Dedifferentiated amniotic fluid mesenchymal stem cell (primary cell): Measurements from ENCODE around the gene ARHGAP6.

Experiments used
- DNase-seq: peaks from one replicate; pipeline ENCODE4 v3.0.0-alpha.2; 2016; ENCODE audit errors: extremely low spot score

ARHGAP6 gene, protein sequence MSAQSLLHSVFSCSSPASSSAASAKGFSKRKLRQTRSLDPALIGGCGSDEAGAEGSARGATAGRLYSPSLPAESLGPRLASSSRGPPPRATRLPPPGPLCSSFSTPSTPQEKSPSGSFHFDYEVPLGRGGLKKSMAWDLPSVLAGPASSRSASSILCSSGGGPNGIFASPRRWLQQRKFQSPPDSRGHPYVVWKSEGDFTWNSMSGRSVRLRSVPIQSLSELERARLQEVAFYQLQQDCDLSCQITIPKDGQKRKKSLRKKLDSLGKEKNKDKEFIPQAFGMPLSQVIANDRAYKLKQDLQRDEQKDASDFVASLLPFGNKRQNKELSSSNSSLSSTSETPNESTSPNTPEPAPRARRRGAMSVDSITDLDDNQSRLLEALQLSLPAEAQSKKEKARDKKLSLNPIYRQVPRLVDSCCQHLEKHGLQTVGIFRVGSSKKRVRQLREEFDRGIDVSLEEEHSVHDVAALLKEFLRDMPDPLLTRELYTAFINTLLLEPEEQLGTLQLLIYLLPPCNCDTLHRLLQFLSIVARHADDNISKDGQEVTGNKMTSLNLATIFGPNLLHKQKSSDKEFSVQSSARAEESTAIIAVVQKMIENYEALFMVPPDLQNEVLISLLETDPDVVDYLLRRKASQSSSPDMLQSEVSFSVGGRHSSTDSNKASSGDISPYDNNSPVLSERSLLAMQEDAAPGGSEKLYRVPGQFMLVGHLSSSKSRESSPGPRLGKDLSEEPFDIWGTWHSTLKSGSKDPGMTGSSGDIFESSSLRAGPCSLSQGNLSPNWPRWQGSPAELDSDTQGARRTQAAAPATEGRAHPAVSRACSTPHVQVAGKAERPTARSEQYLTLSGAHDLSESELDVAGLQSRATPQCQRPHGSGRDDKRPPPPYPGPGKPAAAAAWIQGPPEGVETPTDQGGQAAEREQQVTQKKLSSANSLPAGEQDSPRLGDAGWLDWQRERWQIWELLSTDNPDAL (N-terminal part only)

DNA sequence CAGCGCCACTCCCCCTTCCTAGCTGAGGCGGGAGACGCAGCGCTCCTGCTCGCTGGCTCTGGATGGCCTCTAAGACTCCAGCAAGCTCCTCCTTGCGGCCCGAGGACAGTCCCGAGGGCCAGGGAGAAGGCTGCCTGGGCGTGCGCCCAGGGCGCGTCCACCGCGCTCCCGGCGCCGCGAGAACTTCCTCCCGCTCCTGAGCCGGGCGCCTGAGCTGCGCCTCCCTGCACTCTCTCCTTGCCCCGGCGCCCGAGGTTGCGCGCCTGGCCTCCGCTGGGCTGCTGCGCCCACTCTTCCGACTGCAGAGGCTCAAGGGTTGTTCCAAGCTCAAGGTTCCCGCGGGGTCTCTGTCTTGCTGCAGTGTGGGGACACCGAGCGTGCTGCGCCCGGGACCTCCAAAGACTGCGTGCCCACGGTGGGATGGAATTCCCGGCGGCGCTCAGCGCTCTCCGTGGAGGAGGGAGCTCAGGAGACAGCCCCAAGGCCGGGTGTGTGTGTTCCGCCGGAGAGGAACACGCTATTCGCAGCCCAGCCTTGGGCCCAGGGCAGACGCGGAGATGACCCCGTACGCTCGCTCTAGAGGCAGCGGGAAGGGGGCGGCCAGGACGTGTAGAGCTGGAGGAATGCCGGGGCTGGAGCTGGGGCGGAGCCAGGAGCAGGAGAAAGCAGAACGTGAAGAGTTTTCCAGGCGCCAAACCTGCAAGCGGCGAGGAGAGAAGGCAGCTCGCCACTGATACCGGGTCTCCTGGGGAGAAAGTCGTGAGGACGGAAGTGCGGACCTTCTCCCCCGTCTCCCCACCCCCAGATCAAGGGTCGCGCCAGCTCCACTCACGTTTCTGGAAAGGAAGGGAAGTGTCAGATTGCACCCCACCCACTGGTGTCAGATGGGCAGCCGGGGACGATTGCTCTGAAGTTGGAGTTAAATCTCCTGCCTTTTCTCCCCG lies at the start of gene ARHGAP6:
TSS of gene ARHGAP6 (minus strand) at position 753 of the 944 bp plus-strand sequence. CDS start 1,092 bp downstream, outside the sequence.
- peak; percentile 34 for DNase-seq

DNA sequence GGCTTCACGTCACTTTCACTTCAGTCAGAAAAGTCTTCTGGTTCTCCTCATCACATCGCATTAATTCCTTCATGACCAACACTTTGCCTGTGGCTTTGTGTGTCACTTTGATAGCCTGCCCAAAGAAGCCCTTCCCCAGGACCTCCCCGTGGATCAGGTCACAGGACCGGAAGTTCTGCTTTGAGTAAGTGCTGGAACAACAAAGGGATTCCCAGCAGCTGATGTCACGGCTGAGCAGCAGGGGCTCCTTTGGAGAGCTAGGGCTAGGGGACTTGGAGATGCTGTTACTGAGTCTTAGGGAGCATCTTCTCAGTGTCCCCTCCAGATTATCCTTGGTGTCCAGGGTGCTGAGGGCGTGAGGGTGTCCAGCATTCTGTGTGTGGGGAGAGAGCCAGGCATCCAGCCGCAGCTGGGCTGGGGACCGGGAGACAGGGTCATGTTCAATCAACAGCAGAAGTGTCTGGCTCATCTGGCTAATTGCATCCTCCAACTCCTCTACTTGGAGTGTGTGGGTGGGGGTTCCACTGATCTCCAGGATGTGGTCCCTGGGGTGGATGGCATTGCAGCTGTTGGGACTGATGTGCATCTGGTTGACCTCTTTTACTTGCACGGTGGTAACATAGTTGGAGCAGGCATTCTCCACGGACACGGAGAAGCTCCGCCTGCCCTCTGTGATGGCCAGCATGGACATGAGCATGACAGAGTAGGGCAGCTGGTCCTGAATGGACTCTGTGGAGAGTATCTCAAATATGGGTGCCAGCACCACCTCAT lies 39.2 kb upstream of the ARHGAP6 start:
- DNase-seq = no peak

DNA sequence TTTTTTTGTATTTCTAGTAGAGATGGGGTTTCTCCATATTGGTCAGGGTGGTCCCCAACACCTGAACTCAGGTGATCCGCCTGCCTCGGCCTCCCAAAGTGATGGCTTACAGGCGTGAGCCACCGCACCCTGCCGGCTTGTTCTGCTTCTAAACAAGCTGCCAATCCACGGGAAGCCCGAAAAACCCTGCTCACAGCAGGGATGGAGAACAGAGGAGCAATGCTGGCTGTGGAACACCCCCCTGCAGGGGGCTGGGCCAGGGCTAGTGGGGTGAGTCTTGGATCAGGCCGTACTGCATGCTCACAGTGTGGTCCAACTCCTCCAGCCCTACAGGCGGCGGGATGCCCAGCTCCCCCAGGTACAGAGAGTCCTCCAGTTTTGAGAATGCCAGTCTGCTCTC lies 38.1 kb upstream of the ARHGAP6 start:
- no peak for DNase-seq

DNA sequence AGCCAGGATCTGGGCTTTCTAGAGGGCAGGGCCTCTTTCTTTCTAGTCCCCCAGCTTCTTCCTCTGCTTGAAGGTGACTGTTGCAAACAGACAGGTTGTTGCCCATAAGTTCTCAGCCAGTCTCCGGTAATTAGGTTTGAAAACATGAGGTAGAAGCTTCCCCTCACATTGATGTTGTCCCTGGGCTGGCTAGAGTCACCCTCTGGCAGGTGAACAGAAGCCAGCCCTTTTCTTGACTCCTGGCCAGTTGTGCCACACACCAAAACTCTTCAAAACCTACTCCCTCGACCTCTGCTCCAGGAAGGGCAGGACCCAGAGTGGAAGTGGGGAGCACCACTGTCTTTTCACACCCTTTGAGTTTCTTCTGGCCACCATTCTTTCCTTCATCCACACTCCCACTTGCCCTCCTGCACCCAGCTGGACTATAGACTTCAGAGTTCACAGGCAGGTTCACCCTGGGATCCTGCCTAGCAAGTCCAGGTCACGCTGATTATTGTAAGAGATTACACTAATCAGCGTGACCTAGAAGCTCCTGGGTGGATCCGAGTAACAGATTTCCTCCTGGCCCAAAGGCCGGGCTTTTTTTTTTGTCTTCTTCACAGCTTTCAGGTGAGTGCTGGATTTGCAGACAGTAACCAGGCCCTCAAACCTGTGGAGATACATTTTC lies 37.4 kb upstream of the ARHGAP6 start:
- no peak for DNase-seq

DNA sequence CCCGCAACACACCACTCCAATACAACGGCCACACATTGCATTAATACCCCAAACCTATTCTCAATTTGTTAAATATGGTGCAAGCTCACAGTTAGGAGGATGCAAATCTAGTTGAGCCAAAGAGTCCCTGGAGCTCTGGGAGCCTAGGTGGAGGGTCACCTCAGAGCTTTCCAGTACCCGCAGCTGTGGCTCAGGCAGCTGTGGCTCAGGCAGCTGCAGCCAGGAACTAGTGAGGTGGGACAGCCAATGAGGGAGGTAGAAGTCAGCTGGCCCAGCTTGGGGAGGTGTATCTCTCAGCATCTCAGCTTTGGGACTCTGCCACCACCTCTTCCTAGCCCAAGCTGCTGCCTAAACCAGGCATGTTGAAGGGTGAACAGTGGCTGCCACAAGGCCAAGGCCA lies 36.7 kb upstream of the ARHGAP6 start:
- no peak for DNase-seq

DNA sequence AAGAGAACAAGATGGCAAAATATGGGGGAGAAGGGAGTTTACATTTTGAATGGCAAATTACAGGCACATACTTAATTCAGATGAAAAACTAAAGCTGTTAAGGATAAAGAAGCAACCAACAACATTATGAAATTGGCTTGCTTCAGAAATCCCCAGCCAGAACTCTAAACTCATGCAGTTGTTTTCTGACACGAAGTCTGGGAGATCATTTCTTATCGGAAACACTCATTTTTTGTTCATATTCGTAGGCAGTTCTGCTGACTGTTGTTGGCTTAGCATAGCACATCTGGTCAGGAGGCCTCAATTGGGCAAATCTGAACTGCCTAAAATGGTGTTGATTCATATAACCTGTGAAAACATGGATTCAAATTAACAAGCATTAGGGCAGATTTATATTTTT lies 33.0 kb upstream of the ARHGAP6 start:
- no peak for DNase-seq

DNA sequence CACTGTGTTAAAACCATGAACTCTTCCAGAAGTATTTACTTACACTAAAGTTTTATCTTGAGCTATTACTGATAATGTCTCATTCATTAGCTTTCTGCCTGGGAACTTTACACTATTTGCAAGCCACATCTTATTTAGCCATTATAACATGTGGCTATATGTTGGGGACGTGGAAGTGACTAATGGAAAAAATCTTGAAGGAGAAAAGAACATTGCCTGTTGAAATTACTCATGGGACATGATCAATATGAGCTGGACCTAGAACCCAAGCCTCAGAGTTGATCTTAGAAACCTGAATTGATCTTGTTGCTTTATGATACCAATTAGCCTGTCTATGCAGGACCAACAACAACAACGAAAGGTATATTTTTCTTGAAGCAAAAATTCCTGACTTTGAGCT lies 22.5 kb upstream of the ARHGAP6 start:
- no peak for DNase-seq

DNA sequence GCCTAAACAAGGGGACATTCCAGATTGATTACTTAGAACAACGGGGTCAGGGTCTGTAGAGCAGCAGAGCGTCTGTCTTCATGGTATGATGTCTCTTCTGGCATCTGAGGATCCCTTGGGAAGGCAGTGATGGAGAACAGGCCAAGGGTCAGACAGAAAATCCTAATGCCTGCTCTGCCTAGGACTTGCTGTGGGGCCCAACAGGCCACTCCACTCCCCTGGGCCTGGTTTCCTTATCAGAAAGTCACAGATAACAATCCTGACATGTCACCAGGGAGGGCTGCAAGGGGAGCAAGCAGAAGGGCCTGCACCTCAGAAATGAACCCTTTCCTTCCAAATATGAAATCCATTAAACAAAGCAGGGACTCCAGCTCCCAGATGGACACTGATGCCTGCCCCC lies 21.4 kb upstream of the ARHGAP6 start:
- no peak for DNase-seq

DNA sequence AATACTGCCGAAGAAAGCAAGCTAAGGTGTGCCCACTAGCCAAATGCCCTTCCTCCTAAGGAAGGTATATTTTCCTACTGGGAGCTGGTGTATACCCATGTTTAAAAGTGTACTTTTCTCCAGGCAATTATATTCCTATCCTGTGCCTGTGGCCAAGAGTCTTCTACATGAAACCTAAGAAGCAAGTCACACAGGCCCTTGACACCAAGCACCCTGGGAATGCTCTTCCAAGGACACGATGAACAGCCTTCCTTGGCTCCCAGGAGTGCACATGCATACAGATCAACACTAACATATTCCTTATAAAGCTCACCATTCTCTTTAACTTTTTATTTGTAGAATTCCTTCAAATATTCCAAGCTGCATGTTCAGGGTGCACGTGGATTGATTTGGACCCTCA lies 17.3 kb upstream of the ARHGAP6 start:
- DNase-seq = no peak

DNA sequence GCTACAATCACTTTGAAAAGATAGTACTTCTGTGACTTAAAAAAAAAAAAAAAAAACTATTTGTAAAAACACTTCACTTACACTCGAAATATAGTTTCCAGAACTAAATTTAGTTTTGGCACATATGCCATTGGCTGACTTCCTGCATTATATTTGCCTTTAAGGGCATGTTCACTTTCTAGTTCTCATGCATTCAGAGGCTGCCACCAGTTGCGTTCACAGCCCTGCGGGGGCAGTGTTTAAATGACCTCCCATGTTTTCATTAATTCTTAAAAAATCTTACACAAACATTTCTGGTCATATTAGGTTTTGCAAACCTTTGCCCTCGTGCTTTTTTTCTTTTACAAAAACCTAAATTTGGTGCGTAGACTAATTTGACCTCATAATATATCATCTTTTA lies 12.4 kb upstream of the ARHGAP6 start:
- DNase-seq = no peak

DNA sequence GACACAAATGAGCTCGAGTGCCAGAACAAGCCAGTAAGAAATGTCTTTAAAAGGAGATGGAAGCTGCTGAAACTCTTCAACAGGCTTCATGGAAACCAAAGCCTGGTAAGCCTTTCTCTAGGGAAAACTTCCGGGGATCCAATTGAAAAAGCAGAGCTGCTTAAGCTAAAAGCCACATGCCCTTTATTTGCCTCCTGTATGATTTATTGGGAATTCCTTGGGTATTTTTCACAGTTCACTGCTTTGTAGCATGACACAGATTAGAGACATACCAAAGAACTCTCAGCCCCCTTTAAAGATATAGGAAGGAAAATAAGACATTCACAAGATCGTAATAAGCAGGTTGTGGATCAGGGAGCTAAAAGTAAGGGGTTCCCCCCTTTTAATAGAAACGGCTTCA lies 6.5 kb upstream of the ARHGAP6 start:
- DNase-seq = no peak

DNA sequence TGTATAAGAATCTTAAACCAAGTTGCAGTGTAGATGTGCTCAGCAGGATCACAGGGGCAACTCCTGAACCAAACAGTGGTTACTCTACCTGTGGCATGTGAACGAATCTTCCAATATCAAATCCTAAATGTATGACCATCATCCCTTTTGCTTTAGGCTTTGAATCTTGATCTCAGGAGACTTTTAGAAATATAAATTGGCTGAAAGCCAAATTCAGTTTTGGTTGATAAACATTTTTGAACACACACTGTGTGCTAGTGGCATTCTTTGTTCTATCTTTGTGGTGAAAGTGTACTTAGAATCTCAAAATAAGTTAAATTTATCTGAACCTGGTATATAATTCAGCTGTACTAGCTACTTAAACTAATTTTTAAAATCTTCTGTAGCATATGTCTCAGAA lies 4.6 kb upstream of the ARHGAP6 start:
- no peak for DNase-seq

DNA sequence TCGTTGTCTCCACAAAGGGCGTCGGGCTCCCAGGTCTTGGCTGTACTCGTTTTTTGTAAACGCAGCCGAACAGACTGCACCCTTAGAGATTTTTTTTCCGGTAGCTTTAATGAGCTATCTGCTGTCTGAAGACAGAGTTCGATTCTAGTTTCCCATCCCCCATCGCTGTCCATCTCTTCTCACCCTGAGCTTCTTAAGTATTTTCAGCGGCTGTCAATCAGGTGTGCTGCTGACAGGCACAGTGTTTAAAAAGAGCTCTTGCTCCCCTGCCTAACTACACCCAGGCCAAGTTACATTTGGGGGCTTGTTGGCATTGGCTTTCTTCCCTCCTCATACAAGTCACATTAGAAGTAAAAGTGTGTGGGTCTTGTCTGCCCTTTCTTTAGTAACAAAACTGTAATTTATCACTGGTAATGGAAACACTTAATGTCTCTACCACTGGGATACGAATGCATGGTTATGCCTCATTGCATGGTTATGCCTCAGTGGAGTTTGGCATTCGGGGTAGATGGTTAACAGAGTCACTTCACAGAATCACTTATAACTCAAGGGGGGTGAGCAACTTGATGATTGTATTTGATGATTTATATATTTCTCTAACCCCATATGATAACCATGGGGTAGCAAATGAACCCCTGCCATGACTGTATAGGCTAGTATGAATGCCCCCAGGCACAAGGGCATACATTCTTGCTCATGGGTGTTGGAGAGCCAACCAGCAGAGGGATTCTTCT lies 1.4 kb upstream of the ARHGAP6 start:
- DNase-seq = no peak

DNA sequence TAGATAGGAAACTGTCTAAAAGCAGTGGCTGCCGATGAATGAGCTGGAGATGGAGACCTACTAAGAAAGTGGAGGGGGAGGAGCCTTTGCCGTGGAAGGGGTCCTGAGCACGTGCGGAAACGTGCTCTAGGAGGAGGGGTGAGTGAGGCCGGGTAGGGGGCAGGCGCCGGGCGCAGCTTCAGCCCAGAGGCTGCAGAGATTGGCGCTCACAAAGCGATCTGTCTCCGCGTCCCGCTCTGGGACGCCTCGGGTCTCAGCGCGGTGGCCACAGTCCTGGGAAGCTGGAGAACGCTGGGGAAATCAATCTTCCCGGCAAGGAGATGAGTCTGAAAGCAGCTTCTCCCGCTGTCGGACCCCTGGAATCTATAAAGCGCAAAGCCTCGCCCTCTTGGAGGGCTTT lies 444 bp upstream of the ARHGAP6 start:
- no peak for DNase-seq

DNA sequence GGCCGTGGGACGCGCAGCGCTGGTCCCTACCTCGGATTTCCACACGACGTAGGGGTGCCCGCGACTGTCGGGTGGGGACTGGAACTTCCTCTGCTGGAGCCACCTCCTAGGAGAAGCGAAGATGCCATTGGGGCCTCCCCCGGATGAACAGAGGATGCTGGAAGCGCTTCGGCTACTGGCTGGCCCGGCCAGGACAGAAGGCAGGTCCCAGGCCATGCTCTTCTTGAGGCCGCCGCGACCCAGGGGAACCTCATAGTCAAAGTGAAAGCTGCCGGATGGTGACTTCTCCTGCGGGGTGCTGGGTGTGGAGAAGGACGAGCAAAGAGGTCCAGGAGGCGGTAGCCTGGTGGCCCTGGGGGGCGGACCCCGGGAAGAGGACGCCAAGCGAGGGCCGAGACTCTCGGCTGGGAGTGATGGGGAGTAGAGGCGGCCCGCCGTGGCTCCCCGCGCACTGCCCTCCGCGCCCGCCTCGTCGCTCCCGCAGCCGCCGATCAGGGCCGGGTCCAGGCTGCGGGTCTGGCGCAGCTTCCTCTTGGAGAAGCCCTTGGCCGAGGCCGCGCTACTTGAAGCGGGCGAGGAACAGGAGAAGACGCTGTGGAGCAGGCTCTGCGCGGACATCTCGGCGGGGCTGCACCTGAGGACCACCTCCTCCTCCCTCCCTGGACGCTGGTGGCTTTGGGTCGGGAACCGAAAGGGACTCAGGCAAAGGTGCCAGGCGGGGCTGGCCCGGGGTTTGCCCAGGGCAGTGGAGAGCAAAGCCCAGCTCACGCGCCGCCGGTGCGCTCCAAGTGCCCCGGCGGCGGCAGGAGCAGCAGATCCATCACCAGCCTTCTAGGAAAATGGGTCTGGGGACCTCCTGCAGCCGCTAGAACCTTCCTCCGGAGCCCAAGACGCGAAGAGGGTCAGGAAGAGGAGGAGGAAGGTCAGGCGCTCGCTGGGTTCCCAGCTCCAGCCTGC lies 1.2 kb downstream of the ARHGAP6 start:
- DNase-seq = no peak

DNA sequence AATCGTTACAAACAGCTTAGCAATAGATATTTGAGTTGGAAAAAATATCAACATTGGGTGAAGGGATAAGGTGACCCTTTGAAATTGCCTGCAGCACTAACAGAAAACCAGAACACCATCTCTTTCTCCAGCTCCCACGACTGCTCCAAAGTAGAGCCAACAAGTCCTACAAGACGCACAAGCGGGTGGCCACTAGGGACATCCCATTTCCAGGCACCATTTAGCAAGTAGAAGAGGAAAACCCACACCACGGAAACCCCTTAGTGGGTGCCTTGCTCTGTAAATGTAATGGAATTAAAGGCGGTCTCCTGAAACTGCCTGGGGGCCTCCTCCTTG lies 1.9 kb downstream of the ARHGAP6 start:
- DNase-seq = no peak

DNA sequence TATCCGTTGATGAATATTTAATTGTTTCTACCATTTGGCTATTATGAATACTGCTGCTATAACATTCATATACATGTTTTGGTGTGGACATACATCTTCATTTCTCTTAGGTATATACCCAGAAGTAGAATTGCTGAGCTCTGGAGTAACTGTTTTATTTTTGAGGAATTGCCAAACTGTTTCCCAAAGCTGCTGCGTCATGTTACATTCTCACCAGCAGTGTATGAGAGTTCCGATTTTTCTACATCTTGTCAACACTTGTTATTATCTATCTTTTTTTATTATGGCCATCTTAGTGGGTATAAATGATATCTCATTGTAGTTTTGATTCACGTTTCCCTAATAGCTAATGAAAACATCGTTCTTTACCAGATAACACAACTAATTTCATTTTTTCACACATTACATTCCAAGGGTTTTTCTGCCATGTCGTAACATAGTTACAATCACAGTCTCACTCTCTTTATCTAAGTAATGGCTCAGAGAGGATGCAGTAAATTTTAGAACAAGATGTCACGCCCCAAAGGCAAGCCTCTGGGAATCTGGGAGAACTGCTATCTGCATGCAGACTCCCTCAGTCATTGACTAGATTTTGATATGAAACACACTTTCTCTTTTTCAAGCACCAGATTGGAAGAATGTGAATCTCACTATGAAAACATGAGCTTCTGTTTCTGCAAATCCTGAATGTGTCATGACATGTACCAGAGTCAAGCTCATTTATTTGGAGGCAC lies 10.3 kb downstream of the ARHGAP6 start:
- DNase-seq = no peak
